NCI-H1436 (cell line): ENCODE results near the gene MYBPC2.

ENCODE experiments used
- DNase-seq: peaks from one replicate; lab custom pipeline; 2025; lab: John Stamatoyannopoulos, UW

Gene MYBPC2

GRCh38 chr19:50500753-50501151 lies 68.1 kb downstream of the MYBPC2 start:
- DNase-seq: no peak

GRCh38 chr19:50501186-50501567 lies 68.5 kb downstream of the MYBPC2 start:
- DNase-seq: no peak

GRCh38 chr19:50501568-50502475 lies 69.1 kb downstream of the MYBPC2 start:
- no peak for DNase-seq

DNA sequence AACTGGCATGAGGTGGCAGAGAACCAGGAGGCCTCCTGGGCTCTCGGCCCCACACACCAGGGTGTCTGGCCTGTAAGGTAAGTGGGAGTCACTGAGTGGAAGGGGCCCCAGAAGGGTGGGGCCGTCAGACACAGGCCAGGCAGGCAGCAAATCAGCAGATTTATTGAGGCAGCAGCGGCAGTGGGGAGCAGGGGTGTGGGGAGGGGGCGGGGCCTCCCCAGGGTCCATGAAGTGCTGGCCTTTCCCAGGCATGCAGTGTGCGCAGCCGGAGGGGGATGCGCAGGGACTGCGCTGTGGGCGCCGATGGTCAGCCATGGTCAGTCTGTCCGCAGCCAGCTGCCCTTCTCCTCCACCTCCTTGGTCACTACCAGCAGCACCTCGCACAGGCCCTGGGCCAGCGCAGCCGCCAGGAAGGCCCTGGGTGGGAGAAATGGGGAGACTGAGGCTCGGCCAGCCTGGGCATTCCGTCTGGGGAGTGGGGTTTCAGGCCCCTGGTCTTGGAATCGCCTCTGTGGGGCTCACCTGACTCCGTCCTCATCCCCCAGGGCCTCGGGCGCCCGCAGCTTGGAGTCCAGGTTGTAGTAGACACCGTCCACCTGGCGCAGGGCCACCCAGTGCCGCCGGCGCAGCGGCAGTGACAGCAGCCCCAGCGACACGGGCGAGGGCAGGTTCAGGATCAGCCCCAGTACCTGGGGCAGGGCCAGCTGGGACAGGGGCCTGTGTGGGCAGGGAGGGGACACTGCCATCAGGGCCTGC lies 73.3 kb downstream of the MYBPC2 start:
- no peak for DNase-seq

DNA sequence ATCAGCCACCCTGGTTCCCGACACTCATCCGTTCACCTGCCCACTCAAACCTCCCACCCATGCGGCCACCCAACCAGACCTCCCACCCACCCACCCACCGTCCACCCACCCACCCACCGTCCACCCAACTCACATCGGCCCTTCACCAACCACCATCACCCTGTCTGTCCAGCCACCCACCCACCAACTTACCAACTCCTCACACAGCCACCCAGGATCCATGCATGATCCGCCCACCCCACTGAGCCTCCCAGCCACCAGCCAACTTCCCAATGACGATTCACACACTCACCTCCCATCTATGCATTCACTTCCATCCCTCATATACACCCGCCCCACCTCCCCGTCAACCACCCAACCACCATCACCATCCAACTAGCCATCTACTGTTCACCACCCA lies 74.0 kb downstream of the MYBPC2 start:
- DNase-seq: no peak

DNA sequence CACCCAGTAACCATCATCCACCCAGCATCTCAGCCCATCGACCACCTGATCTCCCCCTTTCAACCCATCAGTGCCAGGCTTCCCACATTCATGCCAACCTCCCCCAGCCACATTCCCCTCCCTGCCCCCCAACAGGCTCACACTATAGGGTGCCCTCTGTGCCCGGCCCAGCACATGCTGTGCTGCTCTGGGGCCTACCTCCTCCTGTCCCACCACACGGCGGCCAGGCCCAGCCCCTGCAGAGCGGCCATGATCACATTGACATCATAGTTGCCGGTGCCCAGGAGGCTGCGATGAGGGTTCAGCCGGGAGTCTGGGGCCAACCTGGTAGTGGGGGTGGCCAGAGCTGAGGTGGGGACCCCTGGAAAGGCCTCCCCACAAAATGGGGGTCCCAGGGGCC lies 74.7 kb downstream of the MYBPC2 start:
- no peak for DNase-seq

- DNase-seq: no peak
Measured at GRCh38 chr19:50508843-50509190, 76.1 kb downstream of the MYBPC2 start.

- DNase-seq: no peak
Measured at GRCh38 chr19:50509366-50509765, 76.7 kb downstream of the MYBPC2 start.

DNA sequence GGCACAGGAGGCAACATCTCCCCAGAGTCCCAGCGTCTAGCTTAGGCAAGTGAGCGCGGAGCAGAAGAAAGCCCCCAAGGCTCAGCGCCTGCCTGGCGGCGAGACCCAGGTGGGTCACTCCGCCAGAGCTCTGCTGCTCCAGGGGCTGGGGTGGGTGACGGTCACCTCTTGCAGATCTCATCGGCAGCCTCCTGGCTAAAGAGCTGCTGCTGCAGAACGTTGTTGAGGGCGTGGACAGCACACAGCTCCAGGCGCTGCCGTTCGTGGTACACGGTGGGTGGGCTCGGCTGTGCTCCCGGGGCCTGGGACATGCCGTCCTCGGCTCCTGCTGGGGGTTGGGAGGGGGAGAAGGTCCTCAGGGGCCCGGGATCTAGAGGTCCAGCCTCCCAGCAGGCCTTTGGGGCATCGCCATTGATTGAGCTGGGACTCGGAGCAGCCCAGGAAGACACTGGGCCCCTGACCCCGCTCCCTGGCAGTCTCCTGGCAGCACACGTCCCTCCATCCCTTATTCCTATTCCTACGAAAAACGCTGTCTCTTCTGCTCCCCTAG lies 77.5 kb downstream of the MYBPC2 start:
- DNase-seq: no peak

DNA sequence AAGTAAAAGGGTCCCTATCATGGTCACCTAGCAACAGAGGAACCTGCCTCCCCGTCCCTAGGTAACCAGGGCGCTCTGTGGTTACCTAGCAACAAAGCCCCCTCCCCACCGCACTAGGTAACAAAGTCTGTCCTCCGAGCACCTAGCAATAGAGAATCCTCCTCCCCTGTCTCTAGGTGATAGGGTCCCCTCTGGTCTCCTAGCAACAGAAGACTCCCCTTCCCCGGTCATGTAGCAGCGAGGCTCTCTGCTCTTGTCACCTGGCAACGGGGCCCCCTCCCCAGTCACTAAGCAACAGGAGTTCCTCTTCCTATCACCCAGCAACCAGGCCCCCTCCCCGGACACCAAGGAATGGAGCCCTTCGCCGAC lies 78.0 kb downstream of the MYBPC2 start:
- DNase-seq: peak; percentile 97

DNA sequence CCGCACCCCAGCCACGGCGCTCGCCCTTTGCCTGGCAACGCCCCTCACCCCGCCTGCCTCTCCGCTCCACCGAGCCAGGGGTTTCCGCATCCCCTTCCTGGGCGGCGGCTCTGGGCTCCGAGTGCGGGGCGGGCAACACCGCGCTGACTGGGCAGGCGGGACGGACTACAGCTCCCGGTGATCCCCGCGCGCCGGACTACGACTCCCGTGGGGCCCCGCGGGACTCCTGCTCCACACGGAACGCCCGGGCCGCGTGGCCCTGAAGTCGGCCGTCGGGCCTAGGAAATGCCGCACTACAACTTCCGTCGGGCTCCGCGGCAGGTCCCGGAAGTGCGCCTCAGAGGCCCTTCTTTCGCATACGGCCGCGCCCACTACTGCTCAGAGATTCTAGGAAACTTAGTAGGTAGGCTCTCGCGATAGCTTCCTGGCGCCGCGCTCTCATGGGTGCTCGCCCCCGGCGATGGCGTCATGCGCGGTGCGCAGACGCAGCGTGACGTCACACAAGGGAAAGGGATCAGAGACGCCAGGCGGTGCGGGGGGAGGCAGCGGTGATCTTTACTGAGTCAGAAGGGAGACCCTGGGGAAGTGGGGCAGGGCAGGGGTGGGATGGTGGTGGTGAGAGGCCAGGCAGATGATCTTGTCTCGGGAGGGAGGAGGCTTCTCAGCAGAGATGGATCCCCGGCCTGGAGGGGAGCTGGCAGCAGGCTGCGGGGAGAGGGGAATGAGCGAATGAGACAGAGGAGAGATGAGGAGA lies 78.6 kb downstream of the MYBPC2 start, which contains the start of gene JOSD2:
JOSD2 (minus strand) TSS at position 123 of the 754 bp plus-strand sequence. CDS start 760 bp downstream, outside the sequence.
- peak; percentile 100 for DNase-seq

DNA sequence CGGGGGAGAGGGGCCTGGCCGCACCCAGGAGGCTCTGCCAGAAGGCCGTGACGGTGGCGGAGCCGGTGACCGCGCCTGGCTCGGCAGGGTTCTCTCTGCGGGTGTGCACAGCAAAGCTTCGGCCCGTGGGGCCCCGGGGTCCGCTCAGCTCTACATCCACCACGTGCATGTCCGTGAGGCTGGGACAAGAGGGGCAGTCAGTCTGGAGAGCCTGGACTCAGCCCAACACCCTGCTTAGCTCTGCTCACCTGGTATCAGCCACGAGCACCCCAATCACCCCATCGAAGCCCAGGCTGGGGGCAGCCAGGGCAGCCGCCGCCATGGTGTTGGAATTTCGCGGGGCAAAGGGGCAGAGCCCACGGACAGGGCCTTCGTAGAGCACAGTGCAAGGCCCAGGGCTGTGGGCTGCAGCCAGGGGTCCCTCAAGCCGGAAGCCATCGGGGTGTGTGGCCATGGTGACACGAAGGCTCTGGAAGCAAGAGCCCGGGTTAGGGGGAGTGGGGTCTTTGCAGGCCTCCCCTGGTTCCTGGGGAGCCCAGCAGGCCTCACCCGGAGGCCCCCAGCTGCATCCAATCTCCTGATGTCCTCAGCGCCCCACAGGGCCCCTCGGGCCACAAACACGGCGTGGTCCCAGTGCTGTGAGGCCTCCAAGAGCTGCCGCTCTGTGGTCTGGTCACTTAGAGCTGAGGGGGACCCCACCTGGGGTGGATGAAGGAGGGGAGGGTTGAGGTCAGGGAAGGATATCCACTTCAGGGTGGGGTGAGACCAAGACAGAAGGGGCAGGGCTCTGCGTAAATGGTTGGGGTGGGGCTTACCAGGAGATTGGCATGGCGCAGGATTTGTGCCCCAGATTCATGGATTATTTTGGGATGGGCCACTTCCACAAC lies 79.7 kb downstream of the MYBPC2 start:
- no peak for DNase-seq

DNA sequence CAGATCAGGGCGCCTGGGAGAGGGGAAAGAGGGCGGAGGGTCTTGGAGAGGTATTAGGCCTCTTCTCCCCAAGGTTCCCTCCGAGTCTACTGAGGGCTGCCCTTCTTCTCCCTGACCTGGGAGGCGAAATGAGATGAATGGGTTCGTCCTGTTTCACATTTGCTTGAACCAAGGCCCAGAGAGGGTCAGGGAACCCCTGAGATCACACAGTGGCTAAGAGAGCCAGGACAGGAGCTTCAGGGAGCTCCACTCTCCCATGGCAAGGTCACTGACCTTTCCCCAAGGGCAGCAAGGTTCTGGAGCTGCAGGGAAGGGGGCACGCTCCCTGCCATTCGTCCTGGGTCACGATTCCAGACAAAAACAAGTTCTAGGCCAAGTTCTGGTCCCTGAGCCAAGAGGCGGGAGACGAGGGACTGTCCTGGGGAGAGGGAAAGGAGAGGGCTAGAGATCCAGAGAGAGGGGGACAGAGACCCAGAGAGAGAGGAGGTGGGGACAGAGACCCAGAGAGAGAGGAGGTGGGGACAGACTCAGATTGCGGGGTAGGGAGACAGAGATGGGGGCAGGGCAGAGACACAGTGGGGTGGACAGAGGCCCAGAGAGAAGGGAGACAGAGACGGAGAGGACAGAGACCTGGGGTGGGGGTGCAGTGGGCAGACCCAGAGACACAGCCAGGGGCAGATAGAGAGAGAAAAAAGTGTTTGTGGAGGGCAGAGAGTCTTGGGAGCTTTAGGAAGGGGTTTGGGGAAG lies 80.5 kb downstream of the MYBPC2 start:
- DNase-seq: no peak

- DNase-seq: no peak
Measured at GRCh38 chr19:50513746-50514345, 81.2 kb downstream of the MYBPC2 start, which contains the start of gene ASPDH. Gene ASPDH, minus strand, starts transcription at chr19:50513913. Its CDS starts 90 bp downstream, at chr19:50513823.

- DNase-seq: peak; percentile 94
Measured at GRCh38 chr19:50514346-50515167, 81.9 kb downstream of the MYBPC2 start.

DNA sequence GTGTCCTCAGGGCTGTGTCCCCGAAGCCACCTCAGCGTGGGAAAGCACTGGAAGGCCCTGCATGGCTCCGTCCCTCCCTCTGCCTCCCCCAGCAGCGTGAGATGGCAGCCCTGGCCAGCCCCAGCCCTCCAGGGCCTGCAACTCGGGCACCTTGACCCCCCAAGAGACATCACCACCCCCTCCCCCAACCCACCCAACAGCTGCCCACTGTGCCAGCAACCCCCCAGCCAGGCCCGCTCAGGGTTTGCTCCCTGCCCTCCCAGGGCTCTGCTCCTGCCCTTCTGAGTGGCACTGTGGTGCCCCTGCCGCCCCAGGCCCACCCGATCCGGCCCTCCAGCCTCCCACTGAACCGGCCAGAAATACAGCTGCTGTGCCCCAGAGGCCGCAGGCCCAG lies 82.5 kb downstream of the MYBPC2 start:
- no peak for DNase-seq
